ENCODE data around the gene FGF16. TPM values are rescaled to one million over a fixed set of nuclear protein-coding genes. Genes with fewer than 3 reads are reported as not detected.

FGF16 gene
- total and polyA plus RNA-seq, 8 donors, result 0.16 to 0.80 (median 0.33) TPM; not detected in 2

DNA sequence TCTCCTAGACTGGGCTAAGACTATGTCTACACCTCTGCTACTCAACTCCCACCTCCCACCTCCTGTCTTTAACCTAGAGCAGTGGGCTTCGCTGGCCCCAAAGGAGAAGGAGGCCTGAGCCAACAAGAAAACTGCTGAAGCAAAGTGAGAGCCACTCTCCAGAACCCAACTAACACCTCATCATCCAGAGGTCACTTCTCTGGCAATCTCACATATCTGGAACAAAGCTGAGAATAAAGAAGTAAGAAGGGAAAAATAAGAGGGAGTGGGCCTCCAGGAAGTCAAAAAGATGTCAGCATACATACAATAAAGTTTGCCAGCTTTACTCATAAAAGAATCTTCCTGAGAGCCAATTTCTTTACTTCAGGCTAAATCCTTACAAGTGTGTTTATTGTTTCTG lies 18.6 kb upstream of the FGF16 start:
- H3K27me3 ChIP-seq, result no peaks in the 10 kb centered on the region
- TF ChIP-seq CTCF (IDR thresholded peaks at IDR 0.05), result no peak
- no peak for ATAC-seq
- no peak overlapping the region for H3K27ac ChIP-seq
- H3K4me1 ChIP-seq, result no peaks in the 10 kb centered on the region
- H3K36me3 ChIP-seq, result no peaks in the 10 kb centered on the region
- no peaks in the 10 kb centered on the region for H3K9me3 ChIP-seq
- H3K4me3 ChIP-seq, result no peak overlapping the region
- no peak for DNase-seq
- intact Hi-C loops (cut with DNase I), result no loop called here

GRCh38 chrX:77431227-77431626 lies 16.0 kb upstream of the FGF16 start:
- DNase-seq, result peak in 1 of 4 donors; percentile 34
- H3K36me3 ChIP-seq, result no peaks in the 10 kb centered on the region
- intact Hi-C loops (cut with DNase I), result no loop called here
- no peak overlapping the region for H3K4me3 ChIP-seq
- H3K27ac ChIP-seq, result no peak overlapping the region
- H3K4me1 ChIP-seq, result no peaks in the 10 kb centered on the region
- no peaks in the 10 kb centered on the region for H3K9me3 ChIP-seq
- H3K27me3 ChIP-seq, result no peaks in the 10 kb centered on the region
- ATAC-seq, result peak; percentile 72
- no peak for TF ChIP-seq CTCF (IDR thresholded peaks at IDR 0.05)

GRCh38 chrX:77433001-77433400 lies 14.2 kb upstream of the FGF16 start:
- intact Hi-C loops (cut with DNase I), result no loop called here
- DNase-seq (no peak), ATAC-seq (no peak)
- Histone ChIP-seq H3K4me1 (no peaks in the 10 kb centered on the region), H3K27me3 (no peaks in the 10 kb centered on the region), H3K36me3 (no peaks in the 10 kb centered on the region), H3K27ac (no peak overlapping the region), H3K4me3 (no peak overlapping the region), H3K9me3 (no peaks in the 10 kb centered on the region)
- TF ChIP-seq CTCF (IDR thresholded peaks at IDR 0.05), result no peak

GRCh38 chrX:77434962-77435361 lies 12.2 kb upstream of the FGF16 start:
- no peak for TF ChIP-seq CTCF (IDR thresholded peaks at IDR 0.05)
- H3K4me3 ChIP-seq, result no peak overlapping the region
- no peak overlapping the region for H3K27ac ChIP-seq
- H3K36me3 ChIP-seq, result no peaks in the 10 kb centered on the region
- intact Hi-C loops (cut with DNase I), result no loop called here
- ATAC-seq, result no peak
- no peaks in the 10 kb centered on the region for H3K9me3 ChIP-seq
- no peaks in the 10 kb centered on the region for H3K4me1 ChIP-seq
- DNase-seq, result no peak
- no peaks in the 10 kb centered on the region for H3K27me3 ChIP-seq

GRCh38 chrX:77436271-77436670 lies 10.9 kb upstream of the FGF16 start:
- Histone ChIP-seq H3K36me3 (no peaks in the 10 kb centered on the region), H3K27ac (no peak overlapping the region), H3K27me3 (no peaks in the 10 kb centered on the region), H3K9me3 (no peaks in the 10 kb centered on the region), H3K4me3 (no peak overlapping the region), H3K4me1 (no peaks in the 10 kb centered on the region)
- no peak for TF ChIP-seq CTCF (IDR thresholded peaks at IDR 0.05)
- intact Hi-C loops (cut with DNase I), result no loop called here
- ATAC-seq, result no peak
- no peak for DNase-seq

Data from left lung (tissue), 10 donors.